ENCODE measurements around the gene SMAD7. TPM values are rescaled to one million over a fixed set of nuclear protein-coding genes. Genes with fewer than 3 reads are reported as not detected.

The SMAD7 gene
- polyA plus RNA-seq, 2 of the 4 experiments (the other 2 are of a cell fraction) = 19.9 to 26.9 TPM

DNA sequence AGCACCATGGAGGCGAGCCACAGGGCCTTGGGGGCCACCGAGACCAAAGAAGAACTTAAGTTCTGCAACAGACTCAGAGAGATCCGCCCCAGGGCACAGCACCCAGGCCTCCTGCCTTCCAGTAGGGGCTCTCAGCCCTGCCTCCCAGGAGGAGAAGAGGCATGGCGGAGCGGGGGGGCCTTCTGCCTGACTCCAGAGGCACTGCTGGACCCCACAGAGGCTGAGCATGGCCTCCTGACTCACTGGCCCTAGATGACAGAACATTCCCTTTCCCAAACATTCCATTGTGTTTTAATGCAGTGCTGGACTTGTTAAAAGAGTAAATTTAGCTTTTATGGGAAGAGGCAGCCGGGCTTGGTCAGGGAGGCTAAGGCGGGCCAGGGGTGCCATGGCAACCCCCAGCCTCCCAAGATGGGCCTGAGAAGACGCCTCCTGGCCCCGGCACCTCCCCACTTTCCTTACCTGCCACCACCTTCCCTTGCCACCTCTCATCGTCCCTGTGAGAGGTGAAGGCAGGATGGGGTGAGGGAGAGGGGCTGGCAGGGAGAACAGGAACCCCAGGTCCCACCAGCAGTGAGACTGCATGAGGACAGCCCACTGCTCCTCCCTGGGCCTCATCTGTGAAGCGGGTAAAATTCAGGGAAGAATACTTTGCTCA lies 65.4 kb downstream of the SMAD7 start:
- no peak for ATAC-seq
- Histone ChIP-seq H3K4me3 (no peak overlapping the region), H3K4me2 (no peak overlapping the region), H3K4me1 (no peaks in the 10 kb centered on the region), H3K9me3 (no peaks in the 10 kb centered on the region), H3K27ac (peak overlapping the region in 1 of 2 experiments; percentile 28; a peak in 1 of 6 replicates)
- no peak for DNase-seq (ENCODE audit: low read depth in 1 of 2, low spot score in 1 of 2)
- TF ChIP-seq RFX5 (IDR thresholded peaks at IDR 0.05) (no peak), HOXB13 (CRISPR knock-in tag; IDR thresholded peaks at IDR 0.05; ENCODE audit: low read depth) (no peak), EHF (CRISPR knock-in tag; IDR thresholded peaks at IDR 0.05) (no peak), KDM5A (IDR thresholded peaks at IDR 0.05) (no peak), RARB (CRISPR knock-in tag; IDR thresholded peaks at IDR 0.05) (no peak), ZNF302 (CRISPR knock-in tag; IDR thresholded peaks at IDR 0.05) (no peak), BHLHE40 (IDR thresholded peaks at IDR 0.05; ENCODE audit: low read depth, low read length) (no peak), ZC3H11A (IDR thresholded peaks at IDR 0.05) (no peak), NPAS2 (CRISPR knock-in tag; IDR thresholded peaks at IDR 0.05; ENCODE audit: borderline replicate concordance) (no peak), HOXB5 (CRISPR knock-in tag; IDR thresholded peaks at IDR 0.05) (no peak), GATA3 (IDR thresholded peaks at IDR 0.05; ENCODE audit: borderline replicate concordance) (no peak), EP300 (IDR thresholded peaks at IDR 0.05) (no peak), FOSB (CRISPR knock-in tag; IDR thresholded peaks at IDR 0.05) (no peak), FOXS1 (CRISPR knock-in tag; IDR thresholded peaks at IDR 0.05) (no peak), RAD21 (conservative IDR thresholded peaks at IDR 0.05 in 1 of 2, IDR thresholded peaks at IDR 0.05 in 1 of 2) (no peak), KDM1A (IDR thresholded peaks at IDR 0.05; ENCODE audit: low read depth) (no peak)
- TF ChIP-seq, protein P1, sequence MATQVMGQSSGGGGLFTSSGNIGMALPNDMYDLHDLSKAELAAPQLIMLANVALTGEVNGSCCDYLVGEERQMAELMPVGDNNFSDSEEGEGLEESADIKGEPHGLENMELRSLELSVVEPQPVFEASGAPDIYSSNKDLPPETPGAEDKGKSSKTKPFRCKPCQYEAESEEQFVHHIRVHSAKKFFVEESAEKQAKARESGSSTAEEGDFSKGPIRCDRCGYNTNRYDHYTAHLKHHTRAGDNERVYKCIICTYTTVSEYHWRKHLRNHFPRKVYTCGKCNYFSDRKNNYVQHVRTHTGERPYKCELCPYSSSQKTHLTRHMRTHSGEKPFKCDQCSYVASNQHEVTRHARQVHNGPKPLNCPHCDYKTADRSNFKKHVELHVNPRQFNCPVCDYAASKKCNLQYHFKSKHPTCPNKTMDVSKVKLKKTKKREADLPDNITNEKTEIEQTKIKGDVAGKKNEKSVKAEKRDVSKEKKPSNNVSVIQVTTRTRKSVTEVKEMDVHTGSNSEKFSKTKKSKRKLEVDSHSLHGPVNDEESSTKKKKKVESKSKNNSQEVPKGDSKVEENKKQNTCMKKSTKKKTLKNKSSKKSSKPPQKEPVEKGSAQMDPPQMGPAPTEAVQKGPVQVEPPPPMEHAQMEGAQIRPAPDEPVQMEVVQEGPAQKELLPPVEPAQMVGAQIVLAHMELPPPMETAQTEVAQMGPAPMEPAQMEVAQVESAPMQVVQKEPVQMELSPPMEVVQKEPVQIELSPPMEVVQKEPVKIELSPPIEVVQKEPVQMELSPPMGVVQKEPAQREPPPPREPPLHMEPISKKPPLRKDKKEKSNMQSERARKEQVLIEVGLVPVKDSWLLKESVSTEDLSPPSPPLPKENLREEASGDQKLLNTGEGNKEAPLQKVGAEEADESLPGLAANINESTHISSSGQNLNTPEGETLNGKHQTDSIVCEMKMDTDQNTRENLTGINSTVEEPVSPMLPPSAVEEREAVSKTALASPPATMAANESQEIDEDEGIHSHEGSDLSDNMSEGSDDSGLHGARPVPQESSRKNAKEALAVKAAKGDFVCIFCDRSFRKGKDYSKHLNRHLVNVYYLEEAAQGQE (IDR thresholded peaks at IDR 0.05) = no peak
- TF ChIP-seq, protein P2, sequence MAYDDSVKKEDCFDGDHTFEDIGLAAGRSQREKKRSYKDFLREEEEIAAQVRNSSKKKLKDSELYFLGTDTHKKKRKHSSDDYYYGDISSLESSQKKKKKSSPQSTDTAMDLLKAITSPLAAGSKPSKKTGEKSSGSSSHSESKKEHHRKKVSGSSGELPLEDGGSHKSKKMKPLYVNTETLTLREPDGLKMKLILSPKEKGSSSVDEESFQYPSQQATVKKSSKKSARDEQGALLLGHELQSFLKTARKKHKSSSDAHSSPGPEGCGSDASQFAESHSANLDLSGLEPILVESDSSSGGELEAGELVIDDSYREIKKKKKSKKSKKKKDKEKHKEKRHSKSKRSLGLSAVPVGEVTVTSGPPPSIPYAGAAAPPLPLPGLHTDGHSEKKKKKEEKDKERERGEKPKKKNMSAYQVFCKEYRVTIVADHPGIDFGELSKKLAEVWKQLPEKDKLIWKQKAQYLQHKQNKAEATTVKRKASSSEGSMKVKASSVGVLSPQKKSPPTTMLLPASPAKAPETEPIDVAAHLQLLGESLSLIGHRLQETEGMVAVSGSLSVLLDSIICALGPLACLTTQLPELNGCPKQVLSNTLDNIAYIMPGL (CRISPR knock-in tag; IDR thresholded peaks at IDR 0.05; ENCODE audit: borderline replicate concordance) = no peak
- FAIRE-seq = no peak
- WGBS (ENCODE audit: missing lambda C conversion rate) = 94% methylated on average over 10 of the region's 11 CpGs
- ChIA-PET POLR2A (no interaction called here), CTCF (no interaction called here)

DNA sequence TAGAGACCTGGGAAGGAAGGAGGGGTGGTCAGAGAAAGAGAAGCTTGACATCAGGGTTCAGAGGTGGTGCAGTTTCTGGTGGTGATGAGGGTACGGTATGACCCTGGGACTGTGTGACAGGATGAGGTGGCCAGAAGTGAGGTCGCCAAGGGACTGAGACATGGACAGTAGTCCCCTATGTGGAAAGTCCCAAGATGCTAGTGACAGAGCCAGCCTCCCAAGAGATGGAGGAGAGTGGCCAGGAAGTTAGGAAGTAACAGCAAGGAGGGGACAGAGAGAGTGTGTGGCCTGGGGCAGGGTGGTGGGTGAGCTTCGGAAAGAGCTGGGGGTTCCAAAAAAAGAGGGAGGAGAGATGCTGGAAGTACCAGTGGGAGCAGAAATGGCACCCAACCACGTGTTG lies 66.0 kb downstream of the SMAD7 start:
- no peak overlapping the region for H3K4me3 ChIP-seq
- H3K27ac ChIP-seq = peak overlapping the region in 1 of 2 experiments; percentile 28; a peak in 1 of 6 replicates
- FAIRE-seq = no peak
- CTCF ChIA-PET = interaction anchor here (1.0 to 1.7 kb wide), 2 partner anchors 10 to 208 kb away, joined by 3 read pairs; no protein-coding TSS in a partner anchor
- no peak for ATAC-seq
- DNase-seq (ENCODE audit: low read depth in 1 of 2, low spot score in 1 of 2) = no peak
- TF ChIP-seq FOSB (CRISPR knock-in tag; IDR thresholded peaks at IDR 0.05) = no peak
- no peak for TF ChIP-seq ZSCAN20 (CRISPR knock-in tag; IDR thresholded peaks at IDR 0.05)
- TF ChIP-seq EHF (CRISPR knock-in tag; IDR thresholded peaks at IDR 0.05) = no peak
- TF ChIP-seq HOXB5 (CRISPR knock-in tag; IDR thresholded peaks at IDR 0.05) = no peak
- no peak for TF ChIP-seq CHD4 (IDR thresholded peaks at IDR 0.05; ENCODE audit: borderline replicate concordance)
- TF ChIP-seq RAD21 (conservative IDR thresholded peaks at IDR 0.05 in 1 of 2, IDR thresholded peaks at IDR 0.05 in 1 of 2) = no peak
- TF ChIP-seq RFX5 (IDR thresholded peaks at IDR 0.05) = no peak
- no peak for TF ChIP-seq RCOR1 (IDR thresholded peaks at IDR 0.05; ENCODE audit: low read depth, low read length)
- no peak for TF ChIP-seq NR3C1 (IDR thresholded peaks at IDR 0.05)
- no peak for TF ChIP-seq KDM1A (IDR thresholded peaks at IDR 0.05; ENCODE audit: low read depth)
- no peak for TF ChIP-seq POLR2AphosphoS2 (conservative IDR thresholded peaks at IDR 0.05; ENCODE audit: low read length)
- TF ChIP-seq NPAS2 (CRISPR knock-in tag; IDR thresholded peaks at IDR 0.05; ENCODE audit: borderline replicate concordance) = no peak
- WGBS (ENCODE audit: missing lambda C conversion rate) = 73% methylated on average over 4 of the region's 4 CpGs
- H3K4me2 ChIP-seq = no peak overlapping the region
- H3K9me3 ChIP-seq = no peaks in the 10 kb centered on the region
- POLR2A ChIA-PET = no interaction called here
- H3K4me1 ChIP-seq = no peaks in the 10 kb centered on the region

Data from A549 (cell line).